Adipose tissue (tissue), 3 donors: ENCODE data around the gene PRSS56. TPM values are rescaled to one million over a fixed set of nuclear protein-coding genes. Genes with fewer than 3 reads are reported as not detected.

Source experiments
- H3K27ac ChIP-seq: one replicate; pipeline ENCODE4 v1.5.1; 2013; ENCODE audit warnings: low read depth, low read length
- WGBS, 3 donors: extraction: QIAGEN DNeasy Blood & Tissue Kit; methylation state at CpG; one replicate each; pipeline ENCODE4 v1.1.7; 2013; 5-methylcytosine and 5-hydroxymethylcytosine counted together
- polyA plus RNA-seq, 3 donors: library from polyadenylated mRNA; stranded (reverse); fragments of 200-250 nt; gene quantifications; one replicate each; pipeline ENCODE4 v1.2.3, GENCODE V29; 2013
- donor health status: healthy with polysubstance abuse.
- donor health status: Bipolar disorder and iron deficiency.
- donor health status: healthy.

The PRSS56 gene
- polyA plus RNA-seq, 3 donors: not detected

DNA sequence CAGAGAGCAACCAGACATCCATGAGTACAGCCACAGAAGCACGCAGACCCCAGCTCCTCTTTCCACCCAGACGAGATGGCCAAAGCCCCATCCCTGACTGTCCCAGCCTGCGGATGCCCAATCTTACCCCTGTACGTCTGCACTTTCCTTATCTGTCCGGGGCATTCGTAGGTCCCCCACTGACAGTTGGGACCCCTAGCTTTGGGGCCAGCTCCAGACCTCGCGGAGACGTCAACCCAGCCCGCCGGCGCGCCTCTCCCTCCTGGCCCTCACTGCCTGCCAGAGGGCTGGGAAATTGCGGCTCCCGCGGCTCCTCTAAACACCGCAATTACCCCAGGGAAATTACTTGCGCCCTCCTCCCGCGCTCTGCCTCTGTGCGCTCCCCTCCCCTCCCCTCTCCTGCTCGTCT, 34.8 kb upstream of the PRSS56 start:
- no peak overlapping the region for H3K27ac ChIP-seq
- 5 to 12% (median 8%) methylated on average over 21 to 22 of the region's 22 CpGs for WGBS, 3 donors

DNA sequence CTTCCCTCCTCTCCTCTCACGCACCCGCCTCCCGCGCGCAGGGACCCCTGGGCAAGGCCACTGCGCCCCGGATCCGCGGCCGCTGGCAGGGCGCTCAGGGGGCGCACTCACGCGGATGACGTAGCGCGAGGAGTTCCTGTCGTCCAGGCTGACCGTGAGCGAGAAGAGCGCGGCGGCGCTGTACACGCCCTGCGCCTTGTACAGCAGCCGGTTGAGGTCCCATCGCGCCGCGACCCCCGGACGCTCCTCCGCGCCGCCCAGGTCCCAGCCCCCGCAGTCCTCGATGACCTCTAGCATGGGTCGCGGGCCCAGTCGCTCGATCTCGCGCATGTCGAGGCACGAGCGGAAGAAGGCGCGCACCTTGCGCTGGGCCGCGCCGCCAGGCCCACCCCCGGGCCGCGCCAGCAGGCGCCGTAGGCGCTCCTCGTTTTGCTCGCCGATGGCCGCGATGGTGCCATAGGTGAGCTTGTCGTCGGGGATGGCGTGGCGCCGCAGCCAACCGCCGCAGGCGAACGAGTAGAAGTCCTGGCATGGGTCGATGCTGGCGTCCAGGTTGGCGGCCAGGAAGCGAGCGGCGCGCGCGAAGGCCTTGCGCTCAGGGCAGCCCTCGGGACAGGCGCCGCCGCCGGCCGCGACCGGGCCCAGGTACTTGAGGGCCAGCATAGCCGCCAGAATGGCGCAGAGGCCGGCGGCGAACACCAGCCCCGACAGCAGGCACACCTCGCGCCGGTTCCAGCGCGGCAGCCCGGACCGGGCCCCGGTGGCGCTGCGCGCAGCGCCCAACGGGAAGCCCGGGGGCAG, 34.2 kb upstream of the PRSS56 start:
- 1 to 3% (median 3%) methylated on average over 87 to 111 of the region's 111 CpGs for WGBS, 3 donors
- H3K27ac ChIP-seq: no peak overlapping the region

DNA sequence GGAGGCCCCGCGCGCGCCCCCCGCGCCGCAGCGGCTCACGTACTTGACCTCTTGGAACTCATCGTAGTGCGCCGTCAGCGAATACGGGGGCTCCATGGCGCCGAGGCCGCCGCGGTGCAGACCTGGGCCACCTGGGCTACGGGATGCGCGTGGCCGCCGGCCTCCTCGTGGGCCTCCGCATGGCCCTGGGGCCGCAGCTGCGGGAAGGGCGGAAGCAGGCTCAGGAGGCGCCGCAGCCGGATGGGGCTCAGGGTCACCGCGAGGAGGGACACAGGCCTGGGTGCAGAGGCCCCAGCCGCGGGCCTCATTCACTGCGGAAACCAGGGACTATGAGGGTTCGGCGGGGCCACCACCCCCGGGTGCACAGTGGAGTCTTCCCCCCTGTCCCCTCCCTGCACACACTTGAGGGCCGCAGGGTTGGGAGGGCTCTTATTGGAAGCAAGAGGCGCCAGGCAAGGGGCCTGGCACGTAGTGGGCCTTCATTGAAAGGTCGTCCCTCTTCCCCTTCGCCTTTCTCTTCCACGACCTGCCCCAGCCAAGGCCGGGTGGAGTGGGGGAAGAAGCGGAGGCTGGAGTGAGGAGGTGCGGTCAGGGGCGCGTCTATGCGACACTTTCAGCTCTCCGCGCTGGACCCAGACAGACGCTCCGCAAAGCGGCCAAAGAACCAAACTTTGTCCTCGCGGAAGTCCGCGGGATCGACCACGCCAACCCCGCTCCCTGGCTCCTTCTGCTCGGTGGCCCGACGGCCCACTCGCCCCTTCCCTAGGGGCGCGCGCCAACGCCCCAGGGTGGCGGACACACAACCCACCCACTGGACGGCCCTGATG, 33.4 kb upstream of the PRSS56 start:
- 3 to 4% (median 4%) methylated on average over 59 to 74 of the region's 74 CpGs for WGBS, 3 donors
- no peak overlapping the region for H3K27ac ChIP-seq

DNA sequence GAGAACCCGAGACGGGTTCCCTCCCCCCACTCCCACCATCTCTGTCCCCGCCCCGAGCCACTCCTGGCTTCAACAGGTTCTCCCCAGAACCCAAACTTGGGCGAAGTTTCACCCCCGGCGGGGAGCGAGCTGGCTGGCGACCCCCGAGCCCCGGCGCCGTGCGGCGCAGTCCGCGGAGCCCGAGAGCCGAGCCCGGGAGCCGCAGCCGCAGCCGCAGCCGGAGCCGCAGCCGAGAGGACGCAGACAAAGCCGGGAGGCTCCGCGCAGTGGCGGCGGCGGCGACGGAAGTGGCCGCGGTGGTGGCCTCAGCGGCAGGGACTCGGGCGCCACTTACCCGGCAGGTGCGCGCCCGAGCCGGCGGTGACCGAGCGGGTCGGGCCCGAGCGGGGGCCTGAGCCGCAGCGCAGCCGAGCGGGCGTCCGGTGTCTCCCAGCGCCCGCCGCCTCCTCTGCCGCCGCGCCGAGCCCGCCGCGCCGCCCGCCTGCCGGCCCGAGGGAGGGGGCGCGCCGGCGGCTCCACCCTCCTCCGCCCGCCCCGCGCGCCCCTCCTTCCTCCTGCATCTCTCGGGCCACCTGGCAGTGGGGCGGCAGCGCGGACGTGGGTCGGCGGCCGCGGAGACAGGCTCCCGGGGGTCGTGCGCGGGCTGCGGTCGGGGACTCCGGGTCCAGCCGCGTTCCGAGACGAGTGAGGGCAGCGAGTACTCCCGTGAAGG, 32.6 kb upstream of the PRSS56 start, which contains the start of gene ECEL1:
ECEL1 (minus strand) TSS at position 450 of the 712 bp plus-strand sequence. CDS start 1,181 bp downstream, outside the sequence.
- WGBS, 3 donors: 1 to 3% (median 3%) methylated on average over 38 to 101 of the region's 102 CpGs
- H3K27ac ChIP-seq: no peak within 1 kb of the TSS

DNA sequence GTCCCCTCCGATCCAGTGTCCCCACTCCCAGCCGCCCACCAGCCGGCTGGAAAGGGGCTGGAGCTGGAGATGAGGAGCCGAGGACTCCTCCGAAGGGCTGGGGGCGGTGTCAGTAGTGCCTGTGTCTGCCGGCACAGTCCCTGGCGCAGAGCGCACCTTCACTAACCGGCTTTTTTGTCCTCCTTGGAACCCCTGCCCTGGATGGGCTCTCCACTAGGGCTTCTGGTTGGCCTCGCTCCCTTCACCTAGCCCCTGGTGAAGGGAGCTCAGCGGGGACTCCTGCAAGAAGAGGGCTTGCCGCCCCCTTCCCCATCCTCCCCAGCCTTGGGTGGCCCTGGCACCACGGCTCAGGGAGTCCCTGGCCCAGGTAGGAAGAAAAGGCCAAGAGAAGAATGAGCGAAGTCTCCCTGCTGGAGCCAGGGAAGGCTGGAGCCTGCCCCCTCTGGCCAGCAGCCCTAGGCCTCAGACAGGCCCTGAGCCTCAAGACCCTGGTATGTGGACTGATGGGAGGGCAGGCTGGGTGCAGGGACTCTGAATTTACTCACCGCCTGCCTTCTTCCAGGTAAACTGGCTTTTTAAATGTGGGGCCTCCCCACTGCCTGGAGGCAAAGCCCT, 32.0 kb upstream of the PRSS56 start:
- H3K27ac ChIP-seq: no peak overlapping the region
- 48 to 56% (median 50%) methylated on average over 14 to 16 of the region's 16 CpGs for WGBS, 3 donors

DNA sequence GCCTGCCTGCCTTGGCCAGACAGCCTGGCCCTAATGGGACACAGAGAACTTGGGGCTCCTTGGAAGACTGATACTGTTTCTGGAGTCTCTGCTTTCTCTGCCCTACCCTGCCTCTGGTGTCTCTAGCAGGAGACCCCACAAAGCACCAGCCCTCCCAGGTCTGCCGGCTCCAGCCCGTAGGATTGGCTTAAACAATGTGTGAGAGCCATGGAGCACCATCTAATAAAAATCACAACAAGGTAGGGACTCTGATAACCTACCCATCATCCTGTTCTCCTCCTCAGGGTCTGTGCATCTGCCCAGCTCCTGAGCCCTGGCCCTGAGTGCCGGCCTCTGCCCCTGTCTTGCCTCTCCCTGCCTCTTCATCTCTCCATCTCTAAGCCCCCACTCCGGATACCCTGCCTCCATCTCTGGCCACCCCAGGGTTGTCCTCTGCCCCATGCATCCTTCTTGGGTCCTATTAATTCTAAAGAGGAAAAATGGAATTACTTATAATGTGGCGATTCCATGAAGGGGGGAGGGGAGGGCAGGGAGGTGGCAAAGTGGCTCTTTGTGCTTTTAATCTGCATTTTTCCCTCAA, 31.4 kb upstream of the PRSS56 start:
- H3K27ac ChIP-seq: no peak overlapping the region
- 86 to 95% (median 92%) methylated on average over 5 of the region's 5 CpGs for WGBS, 3 donors

DNA sequence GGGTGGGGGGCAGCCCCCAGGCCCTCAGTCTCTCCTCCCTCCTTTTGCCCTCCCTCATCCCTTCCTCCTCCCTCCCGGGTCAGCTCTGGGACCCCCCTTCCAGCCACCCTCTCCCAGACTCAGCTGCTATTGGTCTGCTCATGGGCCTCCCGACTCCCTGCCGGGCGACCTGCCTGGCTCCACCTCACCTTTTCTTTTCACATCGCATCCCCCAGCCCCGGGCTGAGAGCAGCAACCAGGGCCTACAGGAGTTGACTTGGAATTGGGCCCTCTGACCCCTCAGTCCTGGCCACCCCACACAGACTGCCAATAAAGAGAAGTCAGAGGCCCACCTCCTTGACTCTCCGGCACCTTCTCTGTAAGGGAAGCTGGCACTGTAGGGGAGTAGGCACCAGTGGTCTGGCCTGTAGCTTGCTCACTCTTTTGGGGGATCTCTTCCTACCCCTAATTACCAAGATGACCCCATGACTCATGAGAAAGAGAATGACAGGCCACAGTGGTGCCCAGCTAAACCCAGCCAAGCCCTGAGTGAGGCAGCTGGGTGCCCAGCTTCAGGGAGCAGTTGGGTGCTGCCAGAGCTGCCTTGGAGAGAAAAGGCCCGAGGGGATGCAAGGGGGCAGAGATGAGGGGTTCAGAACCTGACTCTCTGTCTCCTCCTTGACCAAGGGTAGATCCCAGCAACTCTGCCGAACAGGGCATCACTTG, 30.5 kb upstream of the PRSS56 start:
- H3K27ac ChIP-seq: no peak overlapping the region
- 77 to 84% (median 81%) methylated on average over 8 to 9 of the region's 9 CpGs for WGBS, 3 donors

DNA sequence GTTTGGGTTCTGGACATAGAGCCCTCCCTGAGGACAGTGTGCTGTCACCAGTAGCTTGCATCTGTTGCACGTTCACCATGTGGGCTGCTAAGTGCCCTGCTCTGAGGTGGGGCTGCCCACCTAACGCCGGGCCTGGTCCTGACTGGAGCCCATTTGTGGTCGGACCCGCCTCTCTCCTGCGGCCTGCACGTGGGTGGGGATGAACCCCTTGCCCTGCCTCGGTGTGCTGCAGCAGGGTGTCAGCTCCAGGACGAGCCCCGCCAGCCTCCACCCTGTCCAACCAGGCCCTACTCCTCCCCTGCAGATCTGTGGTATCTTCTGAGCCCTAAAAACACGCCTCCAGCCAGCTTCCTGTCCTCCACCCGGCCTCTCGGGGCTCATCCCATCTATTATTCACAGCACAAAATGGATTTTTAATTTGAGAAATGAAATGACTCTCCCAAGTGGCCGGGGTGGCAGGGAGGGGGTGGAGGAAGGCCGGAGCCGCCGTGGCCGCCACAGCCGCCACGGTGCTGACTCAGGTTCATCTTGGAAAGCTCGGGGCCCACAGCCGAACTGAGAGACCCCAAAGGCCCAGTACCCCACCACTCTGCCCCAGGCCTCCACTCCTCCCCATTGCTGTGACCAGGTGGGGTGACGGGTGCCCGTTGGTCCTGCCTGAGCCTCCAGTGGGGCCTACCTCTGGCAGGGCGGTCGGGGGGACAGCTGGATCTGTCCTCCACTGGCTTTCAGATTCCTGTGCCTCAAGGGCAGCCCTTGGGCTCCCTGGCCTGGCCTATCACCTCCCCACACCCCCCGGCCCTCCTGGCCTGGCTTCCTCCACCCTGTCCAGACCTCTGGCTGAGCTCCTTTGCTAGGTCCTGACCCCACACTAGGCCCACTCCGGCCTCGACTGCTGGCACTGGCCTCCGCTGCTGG, 29.7 kb upstream of the PRSS56 start:
- 73 to 86% (median 73%) methylated on average over 27 to 30 of the region's 30 CpGs for WGBS, 3 donors
- H3K27ac ChIP-seq: no peak overlapping the region

DNA sequence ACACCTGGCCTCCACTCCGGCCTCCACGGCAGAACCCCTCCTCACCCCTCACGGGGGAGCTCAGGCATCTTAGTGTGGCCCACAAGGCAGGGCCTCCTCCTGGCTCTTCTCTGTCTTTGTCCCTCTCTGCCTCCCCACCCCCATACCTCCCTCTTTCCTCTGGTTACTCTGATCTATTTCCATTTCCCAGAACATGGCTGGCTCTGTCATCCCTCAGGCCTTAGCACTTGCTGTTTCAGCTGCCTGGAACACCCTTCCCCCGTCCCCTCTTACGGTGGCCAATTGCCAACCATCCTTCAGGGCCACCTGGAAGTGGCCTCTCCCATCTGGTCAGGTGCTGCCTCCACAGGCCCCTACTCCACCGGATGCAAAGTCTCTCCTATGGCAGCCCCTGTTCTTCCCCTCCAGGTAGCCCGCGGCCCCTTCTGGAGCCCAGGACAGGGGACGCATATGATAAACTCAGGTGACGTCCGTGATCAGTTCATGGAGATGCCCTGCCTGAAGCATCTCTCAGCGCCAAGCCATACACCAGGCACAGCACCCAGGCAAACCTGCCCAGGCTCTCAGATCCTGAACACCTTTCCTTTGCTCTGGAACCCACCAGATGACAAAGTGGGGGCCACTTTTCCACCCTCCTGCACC, 28.9 kb upstream of the PRSS56 start:
- 86 to 92% (median 88%) methylated on average over 12 of the region's 12 CpGs for WGBS, 3 donors
- no peak overlapping the region for H3K27ac ChIP-seq

DNA sequence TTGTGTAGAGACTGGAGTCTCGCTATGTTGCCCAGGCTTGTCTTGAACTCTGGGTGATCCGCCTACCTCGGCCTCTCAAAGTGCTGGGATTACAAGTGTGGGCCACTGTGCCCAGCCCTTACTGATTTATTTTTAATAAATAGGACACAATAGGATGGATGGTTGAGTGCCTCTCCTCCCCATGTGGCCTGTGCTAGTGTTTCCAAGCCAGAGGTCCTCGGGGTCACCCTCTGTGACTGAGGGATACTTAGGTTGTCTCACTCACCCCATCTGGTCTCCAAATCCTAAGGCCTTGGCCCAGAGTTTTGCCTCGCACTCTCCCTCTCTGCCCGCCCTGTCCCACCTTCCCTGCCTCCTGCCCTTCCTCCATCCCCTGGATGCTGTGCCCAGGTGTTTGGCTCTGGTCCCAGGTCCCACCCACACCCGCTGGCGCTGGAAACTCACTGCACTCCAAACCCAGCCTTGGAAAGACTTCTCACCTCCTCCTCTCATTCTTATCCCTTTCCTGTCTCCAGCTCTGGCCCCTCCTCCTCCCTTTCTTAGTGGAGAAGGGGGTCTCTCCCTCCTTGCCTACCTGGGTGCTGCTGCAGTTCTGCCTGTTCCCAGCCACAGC, 27.8 kb upstream of the PRSS56 start:
- 76 to 78% (median 78%) methylated on average over 8 of the region's 8 CpGs for WGBS, 3 donors
- no peak overlapping the region for H3K27ac ChIP-seq

DNA sequence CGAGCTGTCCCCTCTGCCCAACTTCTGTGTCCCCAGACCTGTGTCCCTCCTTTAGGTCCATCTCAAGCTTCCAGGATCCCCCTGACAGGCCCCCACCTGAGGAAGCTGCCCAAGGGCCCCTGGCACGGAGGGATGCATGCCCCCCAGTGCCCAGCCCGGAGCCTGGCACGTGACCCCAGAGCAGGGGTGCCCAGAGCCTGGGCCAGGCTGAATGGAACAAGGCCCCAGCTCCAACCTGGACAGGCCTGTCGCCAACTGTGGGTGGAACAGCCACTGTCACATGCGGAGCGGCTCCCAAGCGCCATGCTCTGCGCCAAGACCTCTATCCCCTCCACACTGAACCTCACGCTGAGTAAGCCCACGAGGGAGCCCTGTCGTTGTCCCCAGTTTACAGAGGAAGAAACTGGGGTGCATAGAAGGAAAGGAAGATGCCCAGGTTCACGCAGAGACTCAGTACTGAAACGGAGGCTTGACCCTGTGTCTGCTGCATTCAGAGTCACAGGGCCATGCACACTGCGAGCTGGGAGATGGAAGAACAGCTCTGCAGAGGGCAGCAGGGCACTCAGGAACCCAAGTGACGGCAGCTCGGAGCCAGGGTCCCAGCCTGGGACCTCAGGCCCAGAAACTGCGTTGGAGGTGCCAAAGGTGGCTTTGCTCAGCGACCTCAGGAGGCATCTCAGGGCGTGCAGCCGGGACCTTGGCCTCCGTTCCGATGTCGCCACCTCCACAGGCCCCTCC, 27.1 kb upstream of the PRSS56 start:
- WGBS, 3 donors: 86 to 92% (median 88%) methylated on average over 24 of the region's 24 CpGs
- H3K27ac ChIP-seq: no peak overlapping the region

DNA sequence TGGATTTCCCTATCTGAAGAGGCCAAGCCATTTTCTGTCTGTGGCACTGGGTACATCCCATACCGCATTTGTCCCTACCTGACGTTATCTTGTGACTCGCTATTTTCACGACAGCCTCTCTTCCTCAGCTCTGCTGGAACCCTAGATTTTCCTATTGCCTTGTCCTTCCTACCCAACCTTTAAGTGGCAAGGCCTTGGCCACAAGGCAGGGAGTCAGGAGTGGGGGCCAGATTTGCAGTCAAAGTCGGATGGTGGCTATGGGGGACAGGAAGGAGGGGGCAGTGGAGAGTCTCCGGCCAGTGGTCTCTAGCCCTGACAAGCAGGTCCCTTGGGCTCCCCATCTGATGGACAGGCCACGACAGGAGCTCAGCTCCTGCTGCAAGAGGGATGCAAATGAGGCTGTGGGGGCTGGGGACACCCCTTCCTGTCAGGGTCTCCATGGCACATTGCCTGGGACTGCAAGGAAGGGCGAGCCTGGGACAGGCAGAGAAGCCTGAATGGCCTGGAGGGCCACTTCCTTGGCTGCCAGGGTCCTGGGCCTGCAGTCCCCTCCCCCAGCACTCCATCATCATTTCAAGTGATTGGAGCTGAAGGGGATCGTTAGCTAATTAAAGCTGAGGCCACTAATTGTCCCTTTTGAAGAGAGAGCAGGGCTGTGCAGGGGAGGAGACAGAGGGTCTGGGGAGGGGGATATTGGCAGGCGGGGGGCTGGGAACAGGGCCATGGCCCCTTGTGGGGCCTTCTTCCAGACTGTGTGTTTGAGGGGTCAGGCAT, 26.3 kb upstream of the PRSS56 start:
- 83 to 87% (median 86%) methylated on average over 10 of the region's 10 CpGs for WGBS, 3 donors
- H3K27ac ChIP-seq: no peak overlapping the region

DNA sequence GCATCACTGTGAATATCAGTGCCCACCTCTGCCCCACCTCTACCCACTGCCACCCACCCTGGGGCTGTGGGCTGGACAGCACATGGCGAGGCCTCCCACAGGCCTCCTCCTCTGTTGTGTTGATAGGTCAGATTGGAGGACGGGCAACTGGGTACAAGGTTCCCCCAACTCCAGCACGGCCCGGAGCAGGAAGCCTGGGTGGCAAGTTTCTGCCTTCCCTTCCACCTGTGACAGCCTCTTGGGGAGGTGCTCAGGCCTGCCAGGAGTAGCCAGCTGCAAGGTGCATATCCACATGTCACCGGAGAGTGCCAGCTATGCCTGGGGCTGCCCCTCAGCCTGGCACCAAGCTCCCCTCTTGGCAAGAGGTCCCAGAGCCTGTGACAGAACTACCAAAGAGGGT, 25.6 kb upstream of the PRSS56 start:
- H3K27ac ChIP-seq: no peak overlapping the region
- WGBS, 3 donors: 96% methylated on average over 5 of the region's 5 CpGs

DNA sequence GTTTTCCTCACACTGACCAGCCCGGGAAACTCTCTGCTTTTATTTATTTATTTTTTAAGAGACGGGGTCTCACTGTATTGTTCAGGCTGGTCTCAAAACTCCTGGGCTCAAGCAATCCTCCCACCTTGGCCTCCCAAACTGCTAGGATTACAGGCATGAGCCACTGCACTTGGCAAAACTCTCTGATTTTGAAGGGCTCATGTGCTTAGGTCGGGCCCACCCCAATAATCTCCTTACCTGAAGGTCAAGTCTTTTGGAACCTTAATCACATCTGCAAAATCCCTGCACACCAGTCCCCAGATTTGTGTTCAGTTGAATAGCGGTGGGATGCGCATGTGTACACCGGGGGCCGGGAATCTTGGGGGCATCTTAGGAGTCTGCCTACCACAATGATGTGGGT, 24.9 kb upstream of the PRSS56 start:
- 86 to 92% (median 91%) methylated on average over 7 of the region's 7 CpGs for WGBS, 3 donors
- no peak overlapping the region for H3K27ac ChIP-seq
